Activated naive CD8-positive, alpha-beta T cell treated with anti-CD3 and anti-CD28 coated beads, Interleukin-2, amount 50 U/mL, for 24 hours (primary cell): ENCODE results near the gene CDH22.

Experiments used
- ATAC-seq: fragments of 150-1000 bp; cut with Tn5 transposase; one replicate; pipeline ENCODE4 v1.10.0; 2021
- DNase-seq: peaks from one replicate; pipeline ENCODE4 v3.0.0; 2021
- H3K27ac Mint-ChIP-seq: one replicate; pipeline ENCODE4 v1.8.0; 2021; ENCODE audit warnings: mild to moderate bottlenecking, mixed read lengths
- H3K27me3 Mint-ChIP-seq: one replicate; pipeline ENCODE4 v1.8.0; 2021; ENCODE audit warnings: mixed read lengths
- H3K36me3 Mint-ChIP-seq: one replicate; pipeline ENCODE4 v1.8.0; 2021; ENCODE audit warnings: low read depth, mixed read lengths
- H3K4me1 Mint-ChIP-seq: one replicate; pipeline ENCODE4 v1.8.0; 2021; ENCODE audit warnings: mixed read lengths
- H3K4me3 Mint-ChIP-seq: one replicate; pipeline ENCODE4 v1.8.0; 2021; ENCODE audit warnings: mild to moderate bottlenecking, moderate library complexity, mixed read lengths
- H3K9me3 Mint-ChIP-seq: one replicate; pipeline ENCODE4 v1.8.0; 2021; ENCODE audit warnings: mixed read lengths

The CDH22 gene

DNA sequence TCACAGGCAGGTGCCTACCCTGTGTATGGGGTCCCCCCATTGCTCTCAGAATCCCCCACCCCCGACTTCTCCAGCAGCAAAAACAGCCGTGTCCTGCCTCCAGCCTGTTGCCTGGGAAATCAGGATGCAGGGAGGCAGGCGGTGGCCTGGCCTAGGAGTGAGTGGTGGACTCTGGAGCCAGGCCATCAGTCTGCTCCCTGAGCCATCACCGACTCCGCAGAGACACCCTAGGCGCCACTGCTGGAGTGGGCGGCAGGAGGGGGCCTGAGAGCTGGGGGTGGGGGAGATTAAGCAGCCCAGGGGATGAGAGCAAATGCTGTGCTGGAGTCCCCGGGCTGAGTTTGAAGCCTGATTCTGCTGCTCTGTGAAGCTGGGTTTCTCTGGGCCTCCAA lies 97.0 kb downstream of the CDH22 start:
- DNase-seq (no peak), ATAC-seq (no peak)
- Mint-ChIP-seq H3K4me3 (no peak overlapping the region), H3K36me3 (no peaks in the 10 kb centered on the region), H3K27ac (no peak overlapping the region), H3K9me3 (no peaks in the 10 kb centered on the region), H3K27me3 (peaks cover 39% of the 10 kb centered on the region), H3K4me1 (peaks cover 4% of the 10 kb centered on the region)

DNA sequence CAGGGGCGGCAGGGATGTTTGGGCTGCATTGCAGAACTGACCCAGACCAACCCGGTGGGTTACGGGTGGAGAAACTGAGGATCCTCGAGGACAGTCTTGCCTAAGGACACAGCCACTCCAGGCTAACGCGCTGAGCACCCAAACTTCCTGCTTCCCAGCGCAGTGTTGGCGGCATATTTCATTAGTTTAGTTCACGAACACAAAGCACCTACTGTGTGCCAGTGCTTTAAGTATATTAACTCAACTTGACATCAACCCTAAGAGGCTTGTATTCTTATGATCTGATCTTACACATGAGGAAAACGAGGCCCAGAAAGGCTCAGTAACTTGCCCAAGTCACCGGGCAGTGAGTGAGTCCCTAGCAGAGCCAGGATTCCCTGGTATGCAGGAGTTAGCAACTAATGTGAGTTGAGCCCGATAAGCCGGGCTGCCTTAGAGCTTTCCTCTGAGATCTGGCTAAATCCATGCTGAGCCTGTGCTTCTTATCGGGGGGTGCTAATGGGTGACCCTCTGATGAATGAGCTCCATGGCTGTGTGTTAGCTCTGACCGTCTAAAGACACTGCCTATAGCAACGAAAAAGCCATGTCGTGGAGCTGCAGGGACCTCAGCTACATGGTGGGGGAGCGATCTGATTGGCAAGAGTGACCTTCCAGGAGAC lies 97.5 kb downstream of the CDH22 start:
- Mint-ChIP-seq H3K4me3 (no peak overlapping the region), H3K36me3 (no peaks in the 10 kb centered on the region), H3K9me3 (no peaks in the 10 kb centered on the region), H3K27ac (no peak overlapping the region), H3K27me3 (peaks cover 44% of the 10 kb centered on the region), H3K4me1 (peaks cover 10% of the 10 kb centered on the region)
- no peak for DNase-seq
- ATAC-seq: no peak

DNA sequence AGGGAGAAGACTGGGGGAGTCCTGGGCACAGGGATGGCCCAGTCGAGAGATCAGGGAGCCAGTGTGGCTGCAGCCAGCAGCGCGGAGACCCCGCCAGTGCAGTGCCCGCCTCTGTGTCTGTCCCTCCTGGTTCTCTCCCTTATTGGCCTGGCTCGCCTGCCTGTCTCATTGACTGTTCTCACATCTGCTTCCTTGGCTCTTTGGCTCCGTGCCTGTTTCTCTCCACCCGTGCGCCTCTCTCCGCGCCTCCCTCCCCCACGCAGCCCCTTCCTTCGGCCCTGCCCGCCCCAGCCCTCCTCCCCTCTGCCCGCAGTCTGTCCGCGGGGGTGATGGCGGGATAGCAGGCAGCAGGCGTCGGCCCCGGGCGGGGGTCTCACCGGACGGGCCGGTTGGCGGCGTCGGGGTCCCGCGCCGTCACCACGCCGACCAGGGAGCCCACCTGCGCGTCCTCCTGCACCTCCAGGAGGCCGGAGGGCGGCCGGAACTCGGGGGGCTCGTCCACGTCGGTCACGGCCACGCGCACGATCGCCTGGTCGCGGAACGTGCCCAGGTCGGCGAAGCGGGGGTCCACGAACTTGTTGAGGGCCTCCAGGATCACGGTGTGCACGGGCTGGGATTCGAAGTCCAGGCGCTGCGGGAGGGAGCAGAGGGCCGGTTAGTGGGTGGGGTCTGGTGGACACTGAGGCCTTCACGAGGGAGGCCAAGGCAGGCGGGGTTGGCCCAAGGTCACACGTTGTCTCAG lies 98.2 kb downstream of the CDH22 start:
- Mint-ChIP-seq H3K27ac (no peak overlapping the region), H3K4me1 (peaks cover 17% of the 10 kb centered on the region)
- ATAC-seq: no peak

DNA sequence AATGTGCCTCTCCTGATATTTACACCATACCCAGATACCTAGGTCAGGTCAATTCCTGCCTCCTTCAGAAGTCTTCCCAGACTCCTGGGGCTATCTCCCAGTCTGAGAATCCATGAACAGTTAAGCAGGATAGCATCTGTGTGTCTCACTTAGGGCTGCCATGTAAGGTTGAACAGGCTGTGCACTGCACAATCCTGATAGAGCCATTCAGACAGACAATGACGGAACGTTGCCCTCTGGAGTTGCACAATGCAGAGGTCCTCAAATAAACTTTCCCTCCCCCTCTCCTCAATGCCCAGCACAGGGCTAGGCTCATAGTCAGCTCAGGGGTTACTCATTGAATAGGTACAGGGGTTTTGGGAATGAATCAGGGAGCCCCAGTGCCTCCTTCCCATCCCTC lies 100.5 kb downstream of the CDH22 start:
- H3K4me3 Mint-ChIP-seq: no peak overlapping the region
- H3K36me3 Mint-ChIP-seq: no peaks in the 10 kb centered on the region
- ATAC-seq (no peak), DNase-seq (no peak)
- no peak overlapping the region for H3K27ac Mint-ChIP-seq
- H3K4me1 Mint-ChIP-seq: peaks cover 21% of the 10 kb centered on the region
- peaks cover 47% of the 10 kb centered on the region for H3K27me3 Mint-ChIP-seq
- H3K9me3 Mint-ChIP-seq: no peaks in the 10 kb centered on the region

More for the DNA sequence above, 98.2 kb downstream of the CDH22 start:
- Mint-ChIP-seq H3K27me3 (peaks cover 47% of the 10 kb centered on the region), H3K9me3 (no peaks in the 10 kb centered on the region), H3K4me3 (no peak overlapping the region), H3K36me3 (no peaks in the 10 kb centered on the region)
- DNase-seq: no peak

DNA sequence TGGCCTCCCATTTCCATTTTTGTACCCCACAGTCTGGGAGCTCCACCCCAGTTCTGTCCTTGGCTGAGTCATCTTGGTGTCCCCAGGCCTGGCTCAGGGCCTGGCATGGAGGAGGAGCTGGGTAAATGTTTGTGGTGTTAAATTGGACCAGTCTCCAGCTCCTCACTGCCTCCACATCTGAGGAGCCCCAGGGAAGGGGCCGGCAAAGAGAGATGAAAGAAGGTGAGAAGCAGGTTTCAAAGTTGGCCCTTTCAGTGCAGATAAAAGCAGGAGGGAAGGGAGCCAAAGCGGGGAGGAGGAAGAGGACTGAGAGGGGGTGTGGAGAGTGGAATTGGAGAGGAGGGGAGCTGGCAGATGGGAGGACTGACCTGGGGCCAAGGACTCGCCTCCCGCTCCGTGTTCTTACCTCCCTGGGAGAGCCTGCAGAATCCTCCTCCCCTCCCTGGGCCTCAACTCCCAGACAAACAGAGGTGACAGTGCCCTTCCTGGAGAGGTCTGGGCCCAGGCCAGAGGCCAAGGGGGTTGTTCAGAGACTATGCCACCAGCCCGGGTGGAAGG lies 101.2 kb downstream of the CDH22 start:
- ATAC-seq: no peak
- H3K27ac Mint-ChIP-seq: no peak overlapping the region
- no peak overlapping the region for H3K4me3 Mint-ChIP-seq
- no peaks in the 10 kb centered on the region for H3K36me3 Mint-ChIP-seq
- DNase-seq: no peak
- peaks cover 43% of the 10 kb centered on the region for H3K27me3 Mint-ChIP-seq
- peaks cover 21% of the 10 kb centered on the region for H3K4me1 Mint-ChIP-seq
- no peaks in the 10 kb centered on the region for H3K9me3 Mint-ChIP-seq

DNA sequence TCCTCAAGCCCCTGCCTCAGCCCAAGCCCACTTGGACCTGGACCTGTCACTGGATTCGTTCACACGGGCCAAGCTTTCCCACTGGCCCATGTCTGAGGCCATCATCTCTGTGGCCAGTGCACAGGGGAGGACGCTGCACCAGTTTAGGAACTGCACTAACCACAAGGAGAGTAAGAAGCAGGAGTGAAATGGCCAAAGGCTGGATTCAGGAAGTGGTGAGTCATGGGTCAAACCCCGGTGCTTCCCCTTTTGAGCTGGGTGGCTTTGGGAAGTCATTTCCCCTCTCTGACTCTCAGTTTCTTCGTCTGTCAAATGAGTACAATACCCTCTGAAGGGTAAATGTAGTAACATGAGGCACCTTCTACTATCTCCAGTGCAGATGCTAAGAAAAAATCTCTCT lies 102.3 kb downstream of the CDH22 start:
- H3K9me3 Mint-ChIP-seq: no peaks in the 10 kb centered on the region
- peaks cover 21% of the 10 kb centered on the region for H3K4me1 Mint-ChIP-seq
- H3K4me3 Mint-ChIP-seq: no peak overlapping the region
- H3K27me3 Mint-ChIP-seq: peaks cover 51% of the 10 kb centered on the region
- no peak for ATAC-seq
- H3K27ac Mint-ChIP-seq: no peak overlapping the region
- no peaks in the 10 kb centered on the region for H3K36me3 Mint-ChIP-seq
- peak; percentile 8 for DNase-seq

DNA sequence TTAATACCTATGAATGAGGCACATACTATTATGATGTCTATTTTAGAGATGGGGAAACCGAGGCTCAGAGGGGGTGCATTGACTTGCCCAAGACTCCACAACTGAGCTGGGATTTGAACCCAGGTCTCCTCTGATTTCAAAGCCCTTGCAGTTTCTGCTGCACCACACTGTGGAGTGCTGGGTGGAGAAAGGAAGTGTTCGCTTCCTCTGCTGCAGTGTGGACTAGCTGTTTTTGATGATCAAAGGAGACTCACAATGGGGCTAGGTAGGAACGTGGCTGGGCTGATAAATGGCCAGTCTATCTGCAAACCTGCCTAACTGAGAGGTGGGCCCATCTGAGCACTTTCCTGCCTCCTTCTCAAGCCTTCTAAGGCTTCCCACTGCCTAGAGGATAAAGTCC lies 102.9 kb downstream of the CDH22 start:
- no peak overlapping the region for H3K27ac Mint-ChIP-seq
- ATAC-seq (no peak), DNase-seq (no peak)
- no peak overlapping the region for H3K4me3 Mint-ChIP-seq
- H3K4me1 Mint-ChIP-seq: peaks cover 21% of the 10 kb centered on the region
- H3K27me3 Mint-ChIP-seq: peaks cover 47% of the 10 kb centered on the region
- H3K9me3 Mint-ChIP-seq: no peaks in the 10 kb centered on the region
- no peaks in the 10 kb centered on the region for H3K36me3 Mint-ChIP-seq

DNA sequence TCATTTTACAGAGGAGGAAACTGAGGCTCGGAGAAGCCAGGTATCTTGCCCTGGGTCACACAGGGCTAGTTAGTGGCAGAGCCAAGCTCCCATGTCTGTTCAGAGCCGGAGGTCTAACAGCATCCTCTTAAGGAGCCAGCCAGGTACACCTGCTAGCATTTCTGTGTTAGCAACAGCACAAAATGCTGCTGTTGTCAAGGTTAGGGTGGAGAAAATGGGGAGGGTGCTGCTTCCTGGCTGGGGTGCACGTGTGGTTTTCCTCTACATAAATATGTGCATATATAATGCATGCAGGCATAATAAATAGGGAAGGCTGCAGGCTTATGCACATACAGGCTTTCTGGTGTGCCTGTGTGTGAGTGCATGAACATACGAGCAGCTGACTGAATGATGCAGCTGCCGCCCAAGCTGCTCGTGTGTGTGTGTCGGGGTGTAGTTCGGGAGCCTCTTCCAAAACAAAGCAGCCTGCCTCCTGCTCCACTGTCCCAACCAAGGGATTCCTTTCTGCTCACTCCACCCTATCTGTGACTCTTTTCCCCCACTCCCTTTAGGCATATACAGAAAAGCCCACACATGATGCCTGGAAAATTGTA lies 103.6 kb downstream of the CDH22 start:
- no peak for ATAC-seq
- H3K36me3 Mint-ChIP-seq: no peaks in the 10 kb centered on the region
- peaks cover 21% of the 10 kb centered on the region for H3K4me1 Mint-ChIP-seq
- H3K27me3 Mint-ChIP-seq: peaks cover 48% of the 10 kb centered on the region
- H3K4me3 Mint-ChIP-seq: no peak overlapping the region
- no peaks in the 10 kb centered on the region for H3K9me3 Mint-ChIP-seq
- no peak overlapping the region for H3K27ac Mint-ChIP-seq
- DNase-seq: no peak

DNA sequence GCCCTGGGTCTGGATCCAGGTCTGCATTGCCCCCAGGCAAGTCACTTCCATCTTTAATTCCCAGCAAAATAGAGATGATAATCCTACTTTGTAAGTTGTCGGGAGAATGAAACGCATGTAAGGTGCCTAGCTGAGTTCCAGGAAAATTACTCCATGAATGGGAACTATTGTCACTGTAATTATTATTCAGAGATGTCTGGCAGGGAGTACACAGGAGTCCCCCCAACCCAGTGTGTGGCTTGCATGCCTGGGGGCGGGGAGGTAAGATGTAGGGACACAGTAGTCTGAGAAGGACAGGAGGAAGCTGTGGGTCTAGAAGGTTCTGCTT lies 104.8 kb downstream of the CDH22 start:
- ATAC-seq (no peak), DNase-seq (no peak)
- H3K9me3 Mint-ChIP-seq: no peaks in the 10 kb centered on the region
- H3K4me1 Mint-ChIP-seq: peaks cover 21% of the 10 kb centered on the region
- H3K27me3 Mint-ChIP-seq: peaks cover 50% of the 10 kb centered on the region
- no peak overlapping the region for H3K4me3 Mint-ChIP-seq
- no peaks in the 10 kb centered on the region for H3K36me3 Mint-ChIP-seq
- H3K27ac Mint-ChIP-seq: no peak overlapping the region

DNA sequence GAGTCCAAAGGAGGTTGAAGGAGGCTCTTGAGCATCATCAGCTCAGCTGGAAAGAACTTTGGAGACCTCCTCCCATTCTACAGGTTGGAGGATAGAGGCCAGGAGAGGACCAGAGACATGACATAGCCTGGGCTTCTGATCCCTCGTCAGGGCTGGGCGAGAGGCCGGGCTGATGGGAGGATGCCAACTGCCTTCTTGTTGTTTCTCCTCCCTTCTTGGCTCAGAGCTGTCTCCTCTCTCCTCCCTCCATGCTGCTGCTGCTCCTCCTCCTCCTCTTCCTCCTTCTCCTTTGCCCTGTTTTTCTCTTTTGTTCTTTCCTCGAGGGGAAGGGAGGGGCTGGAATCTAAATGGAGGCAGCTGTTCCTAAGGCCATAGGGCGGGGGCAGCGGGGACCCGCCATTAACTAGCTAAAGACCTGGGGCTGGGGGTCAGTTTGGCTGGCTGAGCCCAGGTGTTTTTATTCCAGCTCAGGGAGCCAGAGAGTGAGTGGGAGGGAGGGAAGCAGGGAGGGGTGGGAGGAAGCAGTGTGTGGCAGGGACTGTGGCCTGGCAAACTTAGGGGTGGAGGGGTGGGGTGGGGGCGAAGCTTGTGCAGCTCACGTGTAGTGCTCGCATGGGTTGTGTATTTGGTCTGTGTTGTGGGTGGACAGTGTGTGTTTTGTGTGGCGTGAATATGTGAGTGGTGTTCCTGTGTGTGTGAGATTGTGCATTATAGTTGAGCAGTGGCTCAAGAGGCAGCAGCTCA lies 105.4 kb downstream of the CDH22 start:
- Mint-ChIP-seq H3K27me3 (peaks cover 51% of the 10 kb centered on the region), H3K27ac (no peak overlapping the region), H3K9me3 (no peaks in the 10 kb centered on the region), H3K36me3 (no peaks in the 10 kb centered on the region), H3K4me3 (no peak overlapping the region), H3K4me1 (peaks cover 21% of the 10 kb centered on the region)
- ATAC-seq (no peak), DNase-seq (no peak)

DNA sequence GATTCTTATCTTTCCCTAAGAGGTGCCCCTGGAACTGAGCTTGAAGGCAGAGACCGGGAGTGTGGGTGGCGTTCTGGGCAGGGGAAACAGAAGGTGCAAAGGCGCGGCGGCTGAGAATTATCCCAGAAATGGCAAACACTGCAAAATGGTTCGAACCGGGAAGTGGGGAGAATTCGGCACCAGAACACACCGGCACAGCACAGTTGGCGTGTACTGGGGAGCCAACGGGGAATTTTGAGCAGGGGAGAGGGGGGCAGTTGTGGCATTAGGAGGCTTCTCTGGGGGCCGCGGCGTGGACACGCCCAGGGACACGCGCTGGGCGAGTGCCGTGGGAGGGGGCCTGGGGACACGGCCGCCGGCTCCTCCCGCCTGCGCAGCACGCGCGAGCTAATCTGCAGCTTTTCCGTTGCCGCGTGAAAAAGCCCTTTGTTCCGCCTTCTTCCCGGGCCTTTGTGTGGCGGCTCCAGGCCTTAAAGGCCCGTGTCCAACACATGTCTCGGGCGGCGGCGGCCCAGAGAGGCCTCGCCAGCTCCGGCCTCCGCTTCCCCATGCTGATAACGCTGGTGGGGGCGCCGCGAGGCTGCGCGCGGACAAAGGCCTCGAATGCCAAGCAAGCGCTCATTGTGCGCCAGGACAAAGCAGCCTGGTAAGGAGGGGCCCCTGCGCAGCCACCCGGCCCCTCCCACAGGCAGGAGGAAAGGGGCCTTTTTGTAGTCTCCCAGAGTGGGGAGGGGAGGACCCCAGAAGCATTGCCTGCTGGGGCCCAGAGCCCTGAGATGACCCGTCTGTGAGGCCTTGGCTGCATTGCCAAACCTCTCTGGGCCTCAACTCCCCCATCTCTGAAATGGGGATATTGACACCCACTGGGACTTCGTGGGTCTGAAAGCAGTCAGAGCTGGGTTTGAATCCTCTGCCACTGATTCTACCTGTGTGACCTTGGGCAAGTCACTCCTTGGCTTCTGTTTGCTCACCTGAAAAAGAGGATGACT lies 107.4 kb downstream of the CDH22 start:
- Mint-ChIP-seq H3K36me3 (no peaks in the 10 kb centered on the region), H3K27me3 (peaks cover 43% of the 10 kb centered on the region), H3K9me3 (no peaks in the 10 kb centered on the region), H3K4me1 (peaks cover 12% of the 10 kb centered on the region), H3K4me3 (no peak overlapping the region), H3K27ac (no peak overlapping the region)
- no peak for DNase-seq
- no peak for ATAC-seq

DNA sequence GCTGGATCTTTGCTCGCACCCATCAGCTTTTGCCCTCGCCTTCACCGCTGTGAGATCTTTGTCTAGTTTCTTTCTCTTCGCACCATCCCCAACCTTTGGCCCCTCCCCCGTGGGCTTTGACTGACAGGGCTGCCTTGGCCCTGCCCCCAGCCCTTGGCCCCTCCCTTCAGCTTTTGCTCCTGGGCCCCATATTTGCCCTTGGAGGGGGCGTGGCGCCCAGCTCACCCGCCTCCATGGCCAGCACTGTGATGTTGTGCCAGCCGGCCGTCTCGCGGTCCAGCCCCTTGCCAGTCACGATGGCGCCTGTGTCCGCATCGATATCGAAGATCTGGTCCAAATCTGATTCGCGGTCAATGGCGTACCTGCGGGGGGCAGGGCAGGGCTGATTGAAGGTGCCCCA lies 109.1 kb downstream of the CDH22 start:
- no peaks in the 10 kb centered on the region for H3K4me1 Mint-ChIP-seq
- no peak for ATAC-seq
- H3K36me3 Mint-ChIP-seq: no peaks in the 10 kb centered on the region
- H3K27me3 Mint-ChIP-seq: peaks cover 42% of the 10 kb centered on the region
- H3K9me3 Mint-ChIP-seq: no peaks in the 10 kb centered on the region
- no peak overlapping the region for H3K4me3 Mint-ChIP-seq
- H3K27ac Mint-ChIP-seq: no peak overlapping the region
- peak; percentile 8 for DNase-seq

DNA sequence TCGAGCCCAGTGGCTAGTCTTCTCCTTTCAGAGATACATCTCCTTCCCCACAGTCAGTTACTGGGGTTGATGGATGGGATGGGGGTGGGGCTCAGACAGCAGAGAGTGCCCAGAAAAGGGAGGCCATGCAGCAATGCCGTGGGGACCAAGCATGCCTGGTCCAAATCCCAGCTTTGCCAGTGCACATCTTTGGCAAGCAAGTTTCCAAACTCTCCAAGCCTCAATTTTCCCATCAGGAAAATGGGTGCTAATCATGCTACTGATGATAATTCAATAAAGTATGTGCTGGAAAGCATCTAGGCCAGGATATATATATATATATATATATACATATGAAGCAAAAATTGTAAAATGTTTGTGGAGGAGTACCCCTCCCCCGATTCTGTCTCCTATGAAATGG lies 111.3 kb downstream of the CDH22 start:
- no peaks in the 10 kb centered on the region for H3K9me3 Mint-ChIP-seq

More for the DNA sequence above, 111.3 kb downstream of the CDH22 start:
- no peak for ATAC-seq
- Mint-ChIP-seq H3K36me3 (no peaks in the 10 kb centered on the region), H3K27me3 (peaks cover 34% of the 10 kb centered on the region), H3K27ac (no peak overlapping the region), H3K4me1 (no peaks in the 10 kb centered on the region), H3K4me3 (no peak overlapping the region)
- DNase-seq: no peak
